Neural cell (in vitro differentiated cells): Measurements from ENCODE around the gene AIFM1. TPM values are rescaled to one million over a fixed set of nuclear protein-coding genes. Genes with fewer than 3 reads are reported as not detected.

ENCODE experiments used
- H2AFZ ChIP-seq: fragments of 200-600, 300-800 bp; sonication (generic), shearing (Covaris generic); 2 replicates; pipeline ENCODE4 v1.6.0; 2014; ENCODE audit warnings: low read depth, mild to moderate bottlenecking, antibody characterized with exemption, low read length, moderate library complexity
- H3F3A ChIP-seq: fragments of 200-600 bp; shearing (Covaris generic); 2 replicates; pipeline ENCODE4 v1.6.1; 2016; ENCODE audit warnings: mild to moderate bottlenecking, moderate library complexity, mixed read lengths, antibody characterized with exemption, low read length; ENCODE audit not compliant: insufficient read depth, poor library complexity, severe bottlenecking
- H3K27ac ChIP-seq: fragments of 200-600, 300-800 bp; sonication (generic), shearing (Covaris generic); 2 replicates; pipeline ENCODE4 v1.5.1; 2014; ENCODE audit warnings: mild to moderate bottlenecking, low read length, moderate library complexity
- H3K27me3 ChIP-seq: fragments of 300-800, 200-600 bp; sonication (generic), shearing (Covaris generic); 2 replicates; pipeline ENCODE4 v1.6.0; 2014; ENCODE audit warnings: mild to moderate bottlenecking, low read depth, low read length, moderate library complexity; ENCODE audit not compliant: insufficient read depth
- H3K36me3 ChIP-seq: fragments of 300-800, 200-600 bp; sonication (generic), shearing (Covaris generic); 2 replicates; pipeline ENCODE4 v1.5.1; 2014; ENCODE audit warnings: mild to moderate bottlenecking, antibody characterized with exemption, low read length, moderate library complexity; ENCODE audit not compliant: insufficient read depth
- H3K4me2 ChIP-seq: fragments of 300-800, 200-600 bp; sonication (generic), shearing (Covaris generic); 2 replicates; pipeline ENCODE4 v1.6.0; 2014; ENCODE audit warnings: mild to moderate bottlenecking, low read length
- H3K4me3 ChIP-seq: fragments of 300-800, 200-600 bp; sonication (generic), shearing (Covaris generic); 2 replicates; pipeline ENCODE4 v1.5.1; 2014; ENCODE audit warnings: mild to moderate bottlenecking, low read length, moderate library complexity
- H3K79me2 ChIP-seq: fragments of 200-600 bp; shearing (Covaris generic); replicated peaks from 2 replicates; pipeline ENCODE4 v1.6.0; 2014; ENCODE audit warnings: mild to moderate bottlenecking, low read length, moderate library complexity; ENCODE audit not compliant: insufficient read depth
- H3K9ac ChIP-seq: fragments of 300-800, 200-600 bp; sonication (generic), shearing (Covaris generic); 2 replicates; pipeline ENCODE4 v1.6.1; 2016; ENCODE audit warnings: mild to moderate bottlenecking, low read length, mixed read lengths
- H3K9me2 ChIP-seq: fragments of 200-600 bp; shearing (Covaris generic); 2 replicates; pipeline ENCODE4 v1.6.1; 2016; ENCODE audit warnings: mild to moderate bottlenecking, low read length, mixed read lengths; ENCODE audit not compliant: insufficient read depth
- H3K9me3 ChIP-seq: fragments of 200-600, 300-800 bp; sonication (generic), shearing (Covaris generic); 2 replicates; pipeline ENCODE4 v1.6.1; 2016; ENCODE audit warnings: mild to moderate bottlenecking, mixed run types, low read length, moderate library complexity, mixed read lengths
- H4K20me1 ChIP-seq: fragments of 200-600 bp; shearing (Covaris generic); 2 replicates; pipeline ENCODE4 v1.6.1; 2016; ENCODE audit warnings: mild to moderate bottlenecking, mixed run types; ENCODE audit not compliant: insufficient read depth
- EP300 ChIP-seq: fragments of 450-650 bp; conservative IDR thresholded peaks from 2 replicates; pipeline ENCODE4 v1.6.1; 2014; ENCODE audit warnings: antibody characterized with exemption, mild to moderate bottlenecking, moderate library complexity; ENCODE audit not compliant: poor library complexity, severe bottlenecking
- EZH2 ChIP-seq: fragments of 200-600, 300-800 bp; shearing (Covaris generic), sonication (generic); IDR thresholded peaks from 2 replicates; pipeline ENCODE4 v1.6.1; 2014; ENCODE audit warnings: antibody characterized with exemption, low read length, borderline replicate concordance, mild to moderate bottlenecking; ENCODE audit not compliant: insufficient read depth, poor library complexity, severe bottlenecking
- MXI1 ChIP-seq: fragments of 450-650 bp; conservative IDR thresholded peaks from 2 replicates; pipeline ENCODE4 v1.6.1; 2014; ENCODE audit warnings: antibody characterized with exemption, mild to moderate bottlenecking; ENCODE audit not compliant: poor library complexity, severe bottlenecking
- POLR2AphosphoS5 ChIP-seq: IDR thresholded peaks from 2 replicates; pipeline ENCODE4 v1.6.1; 2012
- RAD21 ChIP-seq: fragments of 450-650 bp; conservative IDR thresholded peaks from 2 replicates; pipeline ENCODE4 v1.6.1; 2014; ENCODE audit warnings: antibody characterized with exemption, mild to moderate bottlenecking, moderate library complexity
- REST ChIP-seq: IDR thresholded peaks from 2 replicates; pipeline ENCODE4 v1.6.1; 2012; ENCODE audit warnings: borderline replicate concordance
- SMC3 ChIP-seq: fragments of 450-650 bp; conservative IDR thresholded peaks from 2 replicates; pipeline ENCODE4 v1.6.1; 2014; ENCODE audit warnings: antibody characterized with exemption, mild to moderate bottlenecking, moderate library complexity; ENCODE audit not compliant: poor library complexity
- TAF1 ChIP-seq: IDR thresholded peaks from 2 replicates; pipeline ENCODE4 v1.6.1; 2012; ENCODE audit warnings: low read depth
- polyA plus RNA-seq: library from polyadenylated mRNA; depleted of rRNA; stranded (reverse); fragments of >200 nt; gene quantifications from 2 replicates; pipeline ENCODE4 v1.2.3, GENCODE V29; 2014
- TF ChIP-seq, protein P1 (sequence below): fragments of 450-650 bp; IDR thresholded peaks from 2 replicates; pipeline ENCODE4 v1.5.1; 2014; ENCODE audit warnings: antibody characterized with exemption, mild to moderate bottlenecking, moderate library complexity; ENCODE audit not compliant: poor library complexity, severe bottlenecking

Gene AIFM1
- polyA plus RNA-seq, 1 donor from 2014 or later, result 24.3 TPM

DNA sequence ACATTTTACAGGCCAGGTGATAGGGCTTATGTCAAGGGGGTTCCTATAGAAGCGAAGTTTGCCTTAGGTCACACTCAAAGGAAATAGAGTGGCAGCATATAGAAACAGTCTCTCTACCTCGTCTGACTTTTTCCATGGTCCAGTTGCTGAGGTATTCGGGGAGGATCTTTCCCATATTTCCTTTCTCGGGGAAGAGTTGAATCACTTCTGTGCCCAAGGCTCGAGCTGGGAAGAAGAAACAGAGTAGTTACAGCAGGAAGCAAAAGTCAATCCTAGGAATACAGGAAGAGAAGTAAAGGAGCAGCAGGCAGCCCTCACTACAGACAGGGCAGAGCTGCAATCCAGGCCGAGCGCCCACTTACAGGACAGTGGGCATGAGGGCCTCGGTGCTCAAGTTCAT is 28.7 kb downstream of the AIFM1 start:
- H3K27me3 ChIP-seq, result no peaks in the 10 kb centered on the region
- no peaks in the 10 kb centered on the region for H3K9me2 ChIP-seq
- no peak for TF ChIP-seq REST
- TF ChIP-seq POLR2AphosphoS5, result no peak
- TF ChIP-seq EZH2, result no peak
- TF ChIP-seq EP300, result no peak
- H3K9me3 ChIP-seq, result no peaks in the 10 kb centered on the region
- no peaks in the 10 kb centered on the region for H3F3A ChIP-seq
- H3K9ac ChIP-seq, result no peak overlapping the region
- H4K20me1 ChIP-seq, result no peaks in the 10 kb centered on the region
- H3K4me3 ChIP-seq, result no peak overlapping the region
- H3K36me3 ChIP-seq, result no peaks in the 10 kb centered on the region
- H3K79me2 ChIP-seq, result no peaks in the 10 kb centered on the region
- H3K27ac ChIP-seq, result no peak overlapping the region
- no peak overlapping the region for H2AFZ ChIP-seq
- no peak overlapping the region for H3K4me2 ChIP-seq

DNA sequence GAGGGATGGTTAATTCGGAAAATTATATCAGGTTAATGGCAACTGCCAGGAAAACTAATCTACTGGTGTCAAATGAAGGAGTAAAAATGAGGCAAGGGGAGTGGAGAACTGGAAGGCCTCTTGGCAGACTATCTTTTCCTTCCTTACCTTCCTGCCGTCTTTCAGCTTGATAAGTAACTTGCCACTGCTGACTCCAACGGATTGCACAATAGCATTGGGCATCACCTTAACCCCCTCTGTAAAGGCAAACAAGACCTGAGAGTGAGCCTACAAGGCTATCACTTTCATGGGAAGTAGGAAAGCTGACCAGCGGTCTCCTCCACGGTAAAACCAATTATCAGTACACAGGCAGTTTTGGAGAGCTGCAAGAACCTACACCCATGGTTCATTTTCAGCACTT is 29.1 kb downstream of the AIFM1 start:
- H3K9ac ChIP-seq, result no peak overlapping the region
- no peak overlapping the region for H3K4me2 ChIP-seq
- H3K27me3 ChIP-seq, result no peaks in the 10 kb centered on the region
- H3K79me2 ChIP-seq, result no peaks in the 10 kb centered on the region
- H3K27ac ChIP-seq, result no peak overlapping the region
- no peaks in the 10 kb centered on the region for H4K20me1 ChIP-seq
- no peak overlapping the region for H3K4me3 ChIP-seq
- TF ChIP-seq REST (no peak), TAF1 (no peak), RAD21 (no peak), MXI1 (no peak), EP300 (no peak), POLR2AphosphoS5 (no peak), EZH2 (no peak), SMC3 (no peak)
- TF ChIP-seq, protein P1, sequence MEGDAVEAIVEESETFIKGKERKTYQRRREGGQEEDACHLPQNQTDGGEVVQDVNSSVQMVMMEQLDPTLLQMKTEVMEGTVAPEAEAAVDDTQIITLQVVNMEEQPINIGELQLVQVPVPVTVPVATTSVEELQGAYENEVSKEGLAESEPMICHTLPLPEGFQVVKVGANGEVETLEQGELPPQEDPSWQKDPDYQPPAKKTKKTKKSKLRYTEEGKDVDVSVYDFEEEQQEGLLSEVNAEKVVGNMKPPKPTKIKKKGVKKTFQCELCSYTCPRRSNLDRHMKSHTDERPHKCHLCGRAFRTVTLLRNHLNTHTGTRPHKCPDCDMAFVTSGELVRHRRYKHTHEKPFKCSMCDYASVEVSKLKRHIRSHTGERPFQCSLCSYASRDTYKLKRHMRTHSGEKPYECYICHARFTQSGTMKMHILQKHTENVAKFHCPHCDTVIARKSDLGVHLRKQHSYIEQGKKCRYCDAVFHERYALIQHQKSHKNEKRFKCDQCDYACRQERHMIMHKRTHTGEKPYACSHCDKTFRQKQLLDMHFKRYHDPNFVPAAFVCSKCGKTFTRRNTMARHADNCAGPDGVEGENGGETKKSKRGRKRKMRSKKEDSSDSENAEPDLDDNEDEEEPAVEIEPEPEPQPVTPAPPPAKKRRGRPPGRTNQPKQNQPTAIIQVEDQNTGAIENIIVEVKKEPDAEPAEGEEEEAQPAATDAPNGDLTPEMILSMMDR, result no peak
- no peaks in the 10 kb centered on the region for H3F3A ChIP-seq
- no peaks in the 10 kb centered on the region for H3K36me3 ChIP-seq
- no peak overlapping the region for H2AFZ ChIP-seq
- no peaks in the 10 kb centered on the region for H3K9me2 ChIP-seq
- H3K9me3 ChIP-seq, result no peaks in the 10 kb centered on the region
